Loucy (cell line): ENCODE data around the gene NTN1.

Experiments used
- H2AFZ ChIP-seq: fragments of 200-600 bp; sonication (generic); 2 replicates; pipeline ENCODE4 v1.6.0; 2016; ENCODE audit warnings: antibody characterized with exemption, mild to moderate bottlenecking, low read length, moderate library complexity
- H3F3A ChIP-seq: fragments of 200-600 bp; 2 replicates; pipeline ENCODE4 v1.6.0; 2016; ENCODE audit warnings: antibody characterized with exemption, low read depth, mild to moderate bottlenecking
- H3K27me3 ChIP-seq: fragments of 200-600 bp; sonication (generic); 2 replicates; pipeline ENCODE4 v1.6.1; 2014; ENCODE audit warnings: low read length, mild to moderate bottlenecking; ENCODE audit not compliant: insufficient read depth, poor library complexity, severe bottlenecking
- H3K36me3 ChIP-seq: fragments of 200-600 bp; sonication (generic); 2 replicates; pipeline ENCODE4 v1.6.1; 2016; ENCODE audit warnings: low read length; ENCODE audit not compliant: insufficient read depth
- H3K4me1 ChIP-seq: fragments of 200-600 bp; sonication (generic); 2 replicates; pipeline ENCODE4 v1.5.1; 2014; ENCODE audit warnings: low read length, mild to moderate bottlenecking; ENCODE audit not compliant: insufficient read depth, poor library complexity, severe bottlenecking
- H3K4me2 ChIP-seq: fragments of 200-600 bp; sonication (generic); 2 replicates; pipeline ENCODE4 v1.6.0; 2014; ENCODE audit warnings: antibody characterized with exemption, low read length, low read depth, mild to moderate bottlenecking; ENCODE audit not compliant: poor library complexity, severe bottlenecking
- H3K4me3 ChIP-seq: fragments of 200-600 bp; sonication (generic); 2 replicates; pipeline ENCODE4 v1.5.1; 2014; ENCODE audit warnings: low read length, mild to moderate bottlenecking, mixed read lengths; ENCODE audit not compliant: poor library complexity, severe bottlenecking
- H3K79me2 ChIP-seq: fragments of 200-600 bp; sonication (generic); 2 replicates; pipeline ENCODE4 v1.6.1; 2014; ENCODE audit warnings: low read length; ENCODE audit not compliant: insufficient read depth
- H3K9ac ChIP-seq: fragments of 200-600 bp; sonication (generic); 2 replicates; pipeline ENCODE4 v1.6.0; 2014; ENCODE audit warnings: mild to moderate bottlenecking, low read depth, low read length, moderate library complexity; ENCODE audit not compliant: poor library complexity, severe bottlenecking
- H3K9me2 ChIP-seq: fragments of 200-600 bp; sonication (generic); replicated peaks from 2 replicates; pipeline ENCODE4 v1.6.1; 2016; ENCODE audit warnings: low read depth, low read length, mixed read lengths
- H3K9me3 ChIP-seq: fragments of 200-600 bp; sonication (generic); 2 replicates; pipeline ENCODE4 v1.6.1; 2014; ENCODE audit warnings: mild to moderate bottlenecking, antibody characterized with exemption, low read length, low read depth; ENCODE audit not compliant: insufficient read depth
- H4K20me1 ChIP-seq: fragments of 200-600 bp; sonication (generic); 2 replicates; pipeline ENCODE4 v1.6.0; 2014; ENCODE audit warnings: antibody characterized with exemption, low read length, mild to moderate bottlenecking; ENCODE audit not compliant: insufficient read depth, poor library complexity, severe bottlenecking
- CTCF ChIP-seq: fragments of 200-600 bp; sonication (generic); conservative IDR thresholded peaks from 2 replicates; pipeline ENCODE4 v1.5.1; 2014; ENCODE audit warnings: mild to moderate bottlenecking, antibody characterized with exemption, low read length
- EZH2phosphoT487 ChIP-seq: fragments of 200-600 bp; IDR thresholded peaks from 2 replicates; pipeline ENCODE4 v1.6.1; 2018; ENCODE audit warnings: antibody characterized with exemption, mild to moderate bottlenecking, moderate library complexity, borderline replicate concordance

Gene NTN1

GRCh38 chr17:9006175-9006767 is 15.0 kb upstream of the NTN1 start:
- H3K27me3 ChIP-seq = no peaks in the 10 kb centered on the region

DNA sequence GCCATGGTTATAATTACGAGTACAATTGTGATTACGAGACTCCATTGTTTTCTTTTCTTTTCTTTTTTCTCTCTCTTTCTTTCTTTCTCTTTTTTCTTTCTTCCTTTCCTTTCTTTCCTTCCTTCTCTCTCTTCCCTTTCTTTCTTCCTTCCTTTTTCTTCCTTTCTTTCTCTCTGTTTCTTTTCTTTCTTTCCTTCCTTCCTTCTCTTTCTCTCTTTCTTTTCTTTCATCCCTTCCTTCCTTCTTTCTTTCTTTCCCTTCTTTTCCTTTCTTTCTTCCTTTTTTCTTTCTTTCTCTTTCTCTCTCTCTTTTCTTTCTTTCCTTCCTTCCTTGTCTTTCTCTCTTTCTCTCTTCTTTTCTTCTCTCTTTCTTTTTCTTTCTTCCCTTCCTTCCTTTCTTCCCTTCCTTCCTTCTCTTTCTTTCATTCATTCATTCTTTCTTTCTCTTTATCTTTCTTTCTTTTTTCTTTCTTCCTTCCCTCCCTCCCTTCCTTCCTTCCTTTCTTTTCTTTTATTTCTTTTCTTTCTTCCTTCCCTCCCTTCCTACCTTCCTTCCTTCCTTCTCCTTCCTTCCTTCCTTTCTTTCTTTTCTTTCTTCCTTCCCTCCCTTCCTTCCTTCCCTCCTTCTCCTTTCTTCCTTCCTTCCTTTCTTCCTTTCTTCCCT is 14.1 kb upstream of the NTN1 start:
- no peak overlapping the region for H3K4me3 ChIP-seq
- H4K20me1 ChIP-seq = no peaks in the 10 kb centered on the region
- no peak overlapping the region for H3K9ac ChIP-seq
- H3K27me3 ChIP-seq = no peaks in the 10 kb centered on the region
- H2AFZ ChIP-seq = no peak overlapping the region
- no peaks in the 10 kb centered on the region for H3K79me2 ChIP-seq
- H3K4me1 ChIP-seq = no peaks in the 10 kb centered on the region
- no peaks in the 10 kb centered on the region for H3F3A ChIP-seq
- no peak overlapping the region for H3K4me2 ChIP-seq
- H3K9me2 ChIP-seq = no peaks in the 10 kb centered on the region
- no peaks in the 10 kb centered on the region for H3K9me3 ChIP-seq
- no peak for TF ChIP-seq EZH2phosphoT487
- TF ChIP-seq CTCF = no peak
- H3K36me3 ChIP-seq = no peaks in the 10 kb centered on the region

More at GRCh38 chr17:9006175-9006767, 15.0 kb upstream of the NTN1 start:
- no peak overlapping the region for H3K4me2 ChIP-seq
- TF ChIP-seq EZH2phosphoT487 (no peak), CTCF (no peak)
- H3K36me3 ChIP-seq = no peaks in the 10 kb centered on the region
- no peak overlapping the region for H2AFZ ChIP-seq
- H3F3A ChIP-seq = no peaks in the 10 kb centered on the region
- no peaks in the 10 kb centered on the region for H3K9me3 ChIP-seq
- no peaks in the 10 kb centered on the region for H3K79me2 ChIP-seq
- no peaks in the 10 kb centered on the region for H3K4me1 ChIP-seq
- H3K4me3 ChIP-seq = no peak overlapping the region
- H3K9me2 ChIP-seq = no peaks in the 10 kb centered on the region
- H4K20me1 ChIP-seq = no peaks in the 10 kb centered on the region
- H3K9ac ChIP-seq = no peak overlapping the region

GRCh38 chr17:9009096-9009495 is 12.2 kb upstream of the NTN1 start:
- Histone ChIP-seq H4K20me1 (no peaks in the 10 kb centered on the region), H3K4me3 (no peak overlapping the region), H3K4me1 (no peaks in the 10 kb centered on the region), H3K9ac (no peak overlapping the region), H3K36me3 (no peaks in the 10 kb centered on the region), H2AFZ (no peak overlapping the region), H3K9me2 (no peaks in the 10 kb centered on the region), H3K4me2 (no peak overlapping the region), H3K9me3 (no peaks in the 10 kb centered on the region), H3K27me3 (no peaks in the 10 kb centered on the region), H3K79me2 (no peaks in the 10 kb centered on the region), H3F3A (no peaks in the 10 kb centered on the region)
- no peak for TF ChIP-seq CTCF
- no peak for TF ChIP-seq EZH2phosphoT487
